ENCODE results near the gene RSU1. TPM values are rescaled to one million over a fixed set of nuclear protein-coding genes. Genes with fewer than 3 reads are reported as not detected.

Gene RSU1
- total RNA-seq, 4 donors from 2014 or later, result 40.5 to 95.4 (median 65.2) TPM

DNA sequence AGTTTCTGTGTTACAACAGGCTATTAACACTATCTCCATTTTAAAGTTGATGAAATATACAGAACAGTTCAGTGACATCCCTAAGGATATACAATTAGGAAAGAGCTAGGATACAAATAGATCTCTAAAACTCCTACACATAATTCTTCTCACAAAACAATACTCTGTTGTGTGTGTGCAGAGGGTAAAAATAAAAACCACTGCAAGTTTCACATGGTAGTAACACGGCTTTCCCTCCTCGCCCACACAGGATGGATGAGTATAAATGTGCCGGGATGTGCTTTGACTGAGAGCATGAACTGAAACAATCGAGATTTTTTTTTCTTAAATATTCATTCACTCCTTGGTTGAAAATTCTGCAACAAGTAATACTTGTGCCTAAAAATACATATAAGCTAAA, 164.0 kb downstream of the RSU1 start:
- Histone ChIP-seq H3K4me1 (no peaks in the 10 kb centered on the region), H3K4me3 (no peak overlapping the region), H3K27ac (no peak overlapping the region), H3K36me3 (no peaks in the 10 kb centered on the region), H3K9me3 (no peaks in the 10 kb centered on the region), H3K27me3 (no peaks in the 10 kb centered on the region)
- TF ChIP-seq, protein P1, sequence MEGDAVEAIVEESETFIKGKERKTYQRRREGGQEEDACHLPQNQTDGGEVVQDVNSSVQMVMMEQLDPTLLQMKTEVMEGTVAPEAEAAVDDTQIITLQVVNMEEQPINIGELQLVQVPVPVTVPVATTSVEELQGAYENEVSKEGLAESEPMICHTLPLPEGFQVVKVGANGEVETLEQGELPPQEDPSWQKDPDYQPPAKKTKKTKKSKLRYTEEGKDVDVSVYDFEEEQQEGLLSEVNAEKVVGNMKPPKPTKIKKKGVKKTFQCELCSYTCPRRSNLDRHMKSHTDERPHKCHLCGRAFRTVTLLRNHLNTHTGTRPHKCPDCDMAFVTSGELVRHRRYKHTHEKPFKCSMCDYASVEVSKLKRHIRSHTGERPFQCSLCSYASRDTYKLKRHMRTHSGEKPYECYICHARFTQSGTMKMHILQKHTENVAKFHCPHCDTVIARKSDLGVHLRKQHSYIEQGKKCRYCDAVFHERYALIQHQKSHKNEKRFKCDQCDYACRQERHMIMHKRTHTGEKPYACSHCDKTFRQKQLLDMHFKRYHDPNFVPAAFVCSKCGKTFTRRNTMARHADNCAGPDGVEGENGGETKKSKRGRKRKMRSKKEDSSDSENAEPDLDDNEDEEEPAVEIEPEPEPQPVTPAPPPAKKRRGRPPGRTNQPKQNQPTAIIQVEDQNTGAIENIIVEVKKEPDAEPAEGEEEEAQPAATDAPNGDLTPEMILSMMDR (IDR thresholded peaks at IDR 0.05), result no peak
- TF ChIP-seq POLR2A (IDR thresholded peaks at IDR 0.05), result no peak
- intact Hi-C loops (cut with DNase I; ENCODE audit: low total_unique reads), result no loop called here
- no peak for DNase-seq

DNA sequence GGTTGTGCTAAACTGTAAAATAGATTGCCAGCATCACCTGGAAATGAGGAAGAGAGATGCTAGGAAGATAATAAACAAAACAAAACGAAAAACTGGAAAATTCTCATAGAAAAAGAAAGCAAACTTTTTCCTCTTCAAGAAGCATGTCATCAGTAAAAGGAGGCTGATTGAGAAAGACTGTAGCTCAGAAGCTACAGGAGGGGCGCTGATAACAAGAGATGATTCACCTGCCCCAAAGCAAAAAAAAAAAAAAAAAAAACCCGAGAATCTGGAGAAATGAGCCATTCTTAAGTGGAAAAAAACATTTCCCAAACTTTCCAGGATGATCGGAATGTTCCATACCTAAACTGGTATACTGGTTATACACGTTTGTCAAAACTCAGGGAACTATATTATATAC, 165.1 kb downstream of the RSU1 start:
- no peak overlapping the region for H3K27ac ChIP-seq
- H3K27me3 ChIP-seq, result no peaks in the 10 kb centered on the region
- no peak for DNase-seq
- no peaks in the 10 kb centered on the region for H3K9me3 ChIP-seq
- H3K36me3 ChIP-seq, result no peaks in the 10 kb centered on the region
- intact Hi-C loops (cut with DNase I; ENCODE audit: low total_unique reads), result no loop called here
- no peaks in the 10 kb centered on the region for H3K4me1 ChIP-seq
- TF ChIP-seq POLR2A (IDR thresholded peaks at IDR 0.05), result no peak
- TF ChIP-seq, protein P1 (IDR thresholded peaks at IDR 0.05), result no peak
- no peak overlapping the region for H3K4me3 ChIP-seq

DNA sequence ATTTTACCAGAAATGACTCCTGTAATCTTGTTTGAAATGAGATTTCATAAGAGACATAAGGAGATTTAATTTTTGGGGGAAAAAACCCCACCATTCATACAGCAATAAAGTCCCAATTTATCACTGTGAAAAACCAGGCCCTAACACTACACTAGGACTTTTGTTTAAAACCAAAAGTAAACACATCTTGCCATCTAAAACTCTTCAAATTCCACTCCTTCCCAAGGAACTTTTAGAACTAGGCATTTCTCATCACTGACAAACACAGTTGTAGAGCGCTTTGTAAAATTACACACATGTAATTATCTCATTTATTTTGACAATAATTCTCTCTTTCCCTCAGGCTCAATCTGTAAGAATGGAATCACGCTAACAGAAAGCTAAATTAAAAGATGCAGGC, 167.5 kb downstream of the RSU1 start:
- DNase-seq, result no peak
- intact Hi-C loops (cut with DNase I; ENCODE audit: low total_unique reads), result no loop called here
- Histone ChIP-seq H3K4me3 (no peak overlapping the region), H3K27ac (no peak overlapping the region), H3K36me3 (no peaks in the 10 kb centered on the region), H3K9me3 (no peaks in the 10 kb centered on the region), H3K4me1 (no peaks in the 10 kb centered on the region), H3K27me3 (no peaks in the 10 kb centered on the region)
- TF ChIP-seq, protein P1 (IDR thresholded peaks at IDR 0.05), result no peak
- no peak for TF ChIP-seq POLR2A (IDR thresholded peaks at IDR 0.05)

DNA sequence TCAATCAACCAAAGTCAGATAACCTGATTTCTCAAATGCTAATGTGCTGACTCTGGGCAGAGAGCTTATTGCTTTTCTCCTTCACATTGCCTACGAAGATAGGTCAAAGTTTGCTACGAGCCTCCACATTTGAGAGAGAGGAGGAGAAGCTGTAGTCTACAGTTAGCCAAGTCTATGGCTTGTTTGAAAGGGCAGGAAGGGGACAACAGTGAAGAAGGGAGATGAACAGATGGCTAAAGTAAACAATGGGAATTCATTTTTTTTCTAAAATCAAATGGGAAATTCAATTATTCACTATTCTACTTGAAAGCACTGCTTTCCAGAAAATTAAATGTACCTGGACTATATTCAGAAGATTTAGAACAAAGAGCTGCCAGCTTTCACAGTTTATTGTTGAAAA, 168.9 kb downstream of the RSU1 start:
- Histone ChIP-seq H3K36me3 (no peaks in the 10 kb centered on the region), H3K4me3 (no peak overlapping the region), H3K4me1 (no peaks in the 10 kb centered on the region), H3K27ac (no peak overlapping the region), H3K9me3 (no peaks in the 10 kb centered on the region), H3K27me3 (no peaks in the 10 kb centered on the region)
- TF ChIP-seq, protein P1 (IDR thresholded peaks at IDR 0.05), result no peak
- no peak for TF ChIP-seq POLR2A (IDR thresholded peaks at IDR 0.05)
- intact Hi-C loops (cut with DNase I; ENCODE audit: low total_unique reads), result no loop called here
- no peak for DNase-seq

DNA sequence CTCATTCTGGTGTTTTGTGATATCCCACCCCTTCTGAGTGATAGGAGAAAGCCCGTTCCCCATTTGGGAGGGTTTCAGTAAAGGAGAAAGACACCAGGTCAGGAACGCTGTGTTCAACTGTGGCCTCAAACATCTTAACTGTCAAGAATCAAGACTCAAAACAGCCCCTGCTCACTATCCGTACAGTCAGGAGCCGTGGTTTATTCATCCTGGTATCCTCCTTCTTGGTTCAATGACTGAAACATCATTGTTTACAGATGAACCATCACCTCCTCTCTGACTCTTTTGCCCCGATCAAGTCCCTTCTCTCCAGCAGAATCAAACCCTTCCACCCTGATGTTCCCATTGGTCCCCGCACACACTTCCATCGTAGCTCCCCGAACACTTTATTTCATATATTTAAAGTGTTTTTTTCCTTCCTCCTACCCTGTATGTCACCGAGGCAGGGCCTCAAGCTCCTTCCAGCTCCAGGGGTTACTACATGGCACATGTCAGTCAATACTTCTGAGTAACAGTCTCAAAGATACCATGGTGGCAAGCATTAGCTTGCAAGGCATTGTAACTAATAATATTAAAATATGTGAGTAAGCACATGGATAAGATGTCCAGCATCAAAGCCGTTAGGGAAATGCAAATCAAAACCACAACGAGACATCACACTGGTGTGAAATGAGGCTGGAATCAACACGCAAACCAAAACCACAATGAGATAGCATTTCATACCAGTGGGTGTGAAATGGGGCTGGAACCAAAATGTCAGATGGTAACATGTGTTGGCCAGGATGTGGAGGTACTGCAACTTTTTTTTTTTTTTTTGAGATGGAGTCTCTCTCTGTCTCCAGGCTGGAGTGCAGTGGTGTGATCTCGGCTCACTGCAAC, 170.8 kb downstream of the RSU1 start:
- Histone ChIP-seq H3K27ac (no peak overlapping the region), H3K9me3 (no peaks in the 10 kb centered on the region), H3K36me3 (no peaks in the 10 kb centered on the region), H3K4me3 (no peak overlapping the region), H3K27me3 (no peaks in the 10 kb centered on the region), H3K4me1 (no peaks in the 10 kb centered on the region)
- TF ChIP-seq POLR2A (IDR thresholded peaks at IDR 0.05), result no peak
- TF ChIP-seq, protein P1 (IDR thresholded peaks at IDR 0.05), result no peak
- intact Hi-C loops (cut with DNase I; ENCODE audit: low total_unique reads), result no loop called here
- DNase-seq, result no peak

Measured in uterus (tissue), 4 donors.